Astrocyte of the hippocampus (primary cell): ENCODE data around the gene MME.

Source experiments
- DNase-seq: peaks from one replicate; pipeline ENCODE4 v3.0.0; 2011; ENCODE audit warnings: low read depth, low spot score

The MME gene

DNA sequence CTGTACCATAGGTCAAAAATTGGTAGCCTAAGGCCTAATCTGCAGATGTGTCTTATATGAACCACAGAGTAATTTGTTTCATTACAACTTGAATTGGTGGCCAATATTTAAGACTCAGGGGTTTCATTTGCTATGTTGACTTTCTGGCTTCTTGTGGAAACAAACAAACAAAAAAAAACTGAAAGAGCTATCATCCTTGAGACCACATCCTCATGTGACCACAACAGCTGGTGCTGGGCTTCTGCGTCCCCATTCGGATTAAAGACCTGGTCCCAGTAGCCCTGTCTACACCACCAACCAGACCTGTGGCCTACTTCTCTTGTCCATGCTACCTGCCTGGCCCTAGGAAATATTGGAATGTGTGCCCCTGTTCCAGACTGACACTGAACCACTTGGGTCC, 151.7 kb downstream of the MME start:
- no peak for DNase-seq

DNA sequence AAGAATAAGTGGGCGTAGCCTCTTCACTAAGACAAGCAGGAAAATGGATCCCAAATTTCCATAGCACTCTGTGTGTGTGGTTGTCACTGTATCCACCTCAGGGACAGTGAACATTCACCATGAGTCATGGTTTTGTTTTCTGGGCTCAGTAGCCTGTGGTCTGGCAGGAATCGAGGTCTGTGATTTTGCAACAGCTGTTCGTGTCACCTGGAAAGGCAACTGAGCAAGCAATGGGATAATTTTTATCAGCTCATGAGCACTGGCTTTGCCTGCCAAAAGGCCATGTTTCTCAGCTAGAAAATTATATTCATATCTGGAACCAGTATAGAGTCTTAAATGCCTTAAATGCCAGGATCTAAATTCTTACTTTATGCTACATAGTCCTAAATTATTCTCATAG, 152.5 kb downstream of the MME start:
- DNase-seq: peak; percentile 91

GRCh38 chr3:155233213-155233612, 153.1 kb downstream of the MME start:
- DNase-seq: peak; percentile 78
